Gastroesophageal sphincter (tissue), 3 donors: ENCODE results near the gene DAAM1.

Source experiments
- CTCF ChIP-seq, 4 experiments: fragments of 200-600 bp in 2 of 4; fragments of 450-650 bp in 2 of 4; sonication (generic) in 1 of 4; IDR thresholded peaks; one replicate each; pipeline ENCODE4 v1.5.1; 2017 to 2019; ENCODE audit warnings: antibody characterized with exemption in 4 of 4, mild to moderate bottlenecking in 2 of 4, moderate library complexity in 2 of 4
- POLR2A ChIP-seq, 2 donors: fragments of 450-650 bp; IDR thresholded peaks; one replicate each; pipeline ENCODE4 v1.6.1; 2017; ENCODE audit warnings: antibody characterized with exemption in 2 of 2, mild to moderate bottlenecking in 2 of 2, moderate library complexity in 1 of 2

DNA sequence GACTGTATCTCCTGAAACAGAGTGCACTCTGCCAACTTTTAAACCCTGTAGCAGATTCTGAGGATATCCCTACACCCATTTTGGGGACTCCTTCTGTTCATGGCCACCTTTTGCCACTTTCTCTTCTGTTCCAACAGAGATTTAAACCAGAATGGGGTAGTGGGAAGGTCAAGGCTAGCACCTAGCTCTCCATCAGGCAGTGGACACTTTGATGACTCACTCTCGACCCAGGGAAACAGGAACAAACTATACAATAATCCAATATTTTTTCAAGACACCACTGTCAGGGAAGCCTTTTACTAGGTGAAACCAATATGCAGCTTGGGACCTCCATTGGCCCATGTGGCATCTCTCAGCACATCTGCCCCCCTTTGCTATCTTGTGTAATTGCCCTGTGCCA lies 103.6 kb downstream of the DAAM1 start:
- TF ChIP-seq CTCF (IDR thresholded peaks at IDR 0.05) (no peak), POLR2A (IDR thresholded peaks at IDR 0.05) (no peak)
